HG02678 (cell line): ENCODE measurements around the gene GPR39.

Experiments used
- ATAC-seq: cut with Tn5 transposase; IDR thresholded peaks from one replicate; pipeline ENCODE4 v1.9.1; 2021; ENCODE audit warnings: mild to moderate bottlenecking, moderate library complexity; ENCODE audit not compliant: unreplicated experiment

The GPR39 gene

GRCh38 chr2:132597166-132597565 lies 180.6 kb downstream of the GPR39 start:
- no peak for ATAC-seq

- ATAC-seq, result no peak
Measured at GRCh38 chr2:132597831-132598230, 181.2 kb downstream of the GPR39 start.

- ATAC-seq, result no peak
Measured at GRCh38 chr2:132598536-132598935, 181.9 kb downstream of the GPR39 start.

- ATAC-seq, result no peak
Measured at GRCh38 chr2:132599556-132599955, 183.0 kb downstream of the GPR39 start.

- no peak for ATAC-seq
Measured at GRCh38 chr2:132604561-132604960, 188.0 kb downstream of the GPR39 start.

- no peak for ATAC-seq
Measured at GRCh38 chr2:132605236-132606180, 188.9 kb downstream of the GPR39 start.

- no peak for ATAC-seq
Measured at GRCh38 chr2:132606649-132607048, 190.0 kb downstream of the GPR39 start.

GRCh38 chr2:132607426-132608090 lies 191.0 kb downstream of the GPR39 start:
- no peak for ATAC-seq

GRCh38 chr2:132608311-132608710 lies 191.7 kb downstream of the GPR39 start:
- ATAC-seq, result no peak

GRCh38 chr2:132609101-132609890 lies 192.7 kb downstream of the GPR39 start:
- ATAC-seq, result no peak

GRCh38 chr2:132611719-132612118 lies 195.1 kb downstream of the GPR39 start:
- ATAC-seq, result no peak

GRCh38 chr2:132615329-132616085 lies 198.9 kb downstream of the GPR39 start:
- ATAC-seq, result no peak

- ATAC-seq, result no peak
Measured at GRCh38 chr2:132617989-132618388, 201.4 kb downstream of the GPR39 start.

GRCh38 chr2:132618734-132619133 lies 202.1 kb downstream of the GPR39 start:
- ATAC-seq, result no peak

GRCh38 chr2:132620115-132620514 lies 203.5 kb downstream of the GPR39 start:
- no peak for ATAC-seq

GRCh38 chr2:132621131-132621875 lies 204.7 kb downstream of the GPR39 start:
- ATAC-seq, result no peak

- ATAC-seq, result no peak
Measured at GRCh38 chr2:132623096-132623839, 206.7 kb downstream of the GPR39 start.

GRCh38 chr2:132627536-132627935 lies 210.9 kb downstream of the GPR39 start:
- ATAC-seq, result no peak

GRCh38 chr2:132632000-132632649 lies 215.5 kb downstream of the GPR39 start:
- no peak for ATAC-seq
